Measurements from ENCODE around the gene FREM2.

- no peak for TF ChIP-seq CTCF (conservative IDR thresholded peaks at IDR 0.05; ENCODE audit: low read depth, low read length)
- TF ChIP-seq EZH2 (IDR thresholded peaks at IDR 0.05; ENCODE audit: low read length, unreplicated experiment): no peak
Observed at GRCh38 chr13:38759390-38759789, 72.5 kb downstream of the FREM2 start.

Data from PC-3 (cell line).